Muscle of leg (tissue), 11 donors: Measurements from ENCODE around the gene TEFM. TPM values are rescaled to one million over a fixed set of nuclear protein-coding genes. Genes with fewer than 3 reads are reported as not detected.

Experiments
- DNase-seq: peaks from one replicate; pipeline ENCODE4 v3.0.0; 2013
- H3K27ac ChIP-seq: one replicate; pipeline ENCODE4 v1.5.1; 2013; ENCODE audit warnings: mild to moderate bottlenecking, low read length, control low read depth
- H3K27me3 ChIP-seq: one replicate; pipeline ENCODE4 v1.6.1; 2013; ENCODE audit warnings: low read length; ENCODE audit not compliant: control insufficient read depth, insufficient read depth
- H3K36me3 ChIP-seq: one replicate; pipeline ENCODE4 v1.6.1; 2013; ENCODE audit warnings: low read length; ENCODE audit not compliant: control insufficient read depth, insufficient read depth
- H3K4me1 ChIP-seq: one replicate; pipeline ENCODE4 v1.6.1; 2013; ENCODE audit warnings: low read length; ENCODE audit not compliant: control insufficient read depth, insufficient read depth
- H3K4me3 ChIP-seq: one replicate; pipeline ENCODE4 v1.5.1; 2013; ENCODE audit warnings: low read length, control low read depth
- H3K9me3 ChIP-seq: replicated peaks from 2 replicates; pipeline ENCODE4 v1.6.1; 2013; ENCODE audit warnings: low read depth, low read length; ENCODE audit not compliant: control insufficient read depth
- WGBS: methylation state at CpG from one replicate; pipeline ENCODE4 v1.1.5; 2013; ENCODE audit warnings: missing lambda C conversion rate; ENCODE audit not compliant: insufficient coverage; 5-methylcytosine and 5-hydroxymethylcytosine counted together
- polyA plus RNA-seq, 8 donors: library from polyadenylated mRNA; unstranded; fragments of 120-200 nt; gene quantifications; one replicate each; pipeline versions ENCODE4 v1.2.1 to v1.2.3, GENCODE V29; 2013; ENCODE audit warnings: inconsistent platforms in 1 of 8, low replicate concordance in 1 of 8; ENCODE audit not compliant: insufficient read length in 8 of 8, insufficient read depth in 1 of 8
- total RNA-seq: library from RNA; stranded (reverse); fragments of 120-200 nt; gene quantifications from one replicate; pipeline ENCODE4 v1.2.4, GENCODE V29; 2013

Gene TEFM
- total and polyA plus RNA-seq, 9 donors, result 10.3 to 16.4 (median 12.4) TPM

DNA sequence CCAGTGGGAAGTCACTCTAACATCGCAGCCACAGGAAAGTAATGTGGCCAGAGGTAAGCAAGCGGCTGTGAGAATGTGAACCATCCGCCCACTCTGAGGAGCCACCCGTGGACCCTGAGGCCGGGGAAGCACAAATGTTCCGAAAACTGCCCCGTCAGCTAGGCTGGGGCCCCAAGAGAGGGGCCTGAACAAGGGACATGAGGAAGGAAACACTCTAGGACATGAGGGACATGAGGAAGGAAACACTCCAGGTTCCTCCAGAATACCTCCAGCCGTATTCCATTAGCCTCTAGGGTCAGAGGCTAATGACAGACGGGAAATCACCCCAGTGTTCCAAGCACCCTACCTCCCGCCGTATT lies 317 bp downstream of the TEFM start:
- peaks cover 7% of the 10 kb centered on the region for H3K36me3 ChIP-seq
- H3K4me3 ChIP-seq, result peak overlapping the region; percentile 94
- H3K27me3 ChIP-seq, result no peaks in the 10 kb centered on the region
- 0% methylated on average over 9 of the region's 11 CpGs for WGBS
- DNase-seq, result peak; percentile 32
- H3K9me3 ChIP-seq, result no peaks in the 10 kb centered on the region
- H3K27ac ChIP-seq, result peak overlapping the region; percentile 94
- peaks cover 6% of the 10 kb centered on the region for H3K4me1 ChIP-seq

- H3K27me3 ChIP-seq, result no peaks in the 10 kb centered on the region
- peaks cover 13% of the 10 kb centered on the region for H3K36me3 ChIP-seq
- 84% methylated on average over 4 of the region's 5 CpGs for WGBS
- H3K27ac ChIP-seq, result no peak overlapping the region
- no peak overlapping the region for H3K4me3 ChIP-seq
- no peak for DNase-seq
- H3K4me1 ChIP-seq, result no peaks in the 10 kb centered on the region
- H3K9me3 ChIP-seq, result no peaks in the 10 kb centered on the region
Measured at GRCh38 chr17:30897311-30897710, 8.7 kb downstream of the TEFM start.

- no peak overlapping the region for H3K4me3 ChIP-seq
- 100% methylated on average over 1 of the region's 3 CpGs for WGBS
- DNase-seq, result no peak
- peaks cover 8% of the 10 kb centered on the region for H3K36me3 ChIP-seq
- H3K27ac ChIP-seq, result no peak overlapping the region
- no peaks in the 10 kb centered on the region for H3K4me1 ChIP-seq
- no peaks in the 10 kb centered on the region for H3K9me3 ChIP-seq
- H3K27me3 ChIP-seq, result no peaks in the 10 kb centered on the region
Measured at GRCh38 chr17:30894236-30894635, 11.8 kb downstream of the TEFM start.

DNA sequence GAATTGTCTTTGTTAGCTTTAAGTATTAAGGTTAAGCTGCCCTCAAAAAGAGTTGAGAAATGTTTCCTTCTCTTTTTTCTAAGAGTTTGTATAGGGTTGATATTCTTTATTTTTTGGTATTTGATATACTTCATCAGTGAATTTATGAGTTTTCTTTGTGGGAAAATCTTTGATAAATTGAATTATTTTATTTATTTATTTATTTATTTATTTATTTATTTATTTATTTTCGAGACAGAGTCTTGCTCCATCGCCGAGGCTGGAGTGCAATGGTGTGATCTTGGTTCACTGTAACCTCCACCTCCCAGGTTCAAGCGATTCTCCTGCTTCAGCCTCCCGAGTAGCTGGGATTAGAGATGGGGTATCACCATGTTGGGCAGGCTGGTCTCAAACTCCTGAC lies 19.9 kb downstream of the TEFM start:
- H3K4me1 ChIP-seq, result no peaks in the 10 kb centered on the region
- peaks cover 10% of the 10 kb centered on the region for H3K36me3 ChIP-seq
- no peak overlapping the region for H3K4me3 ChIP-seq
- no CpG with 5 or more reads among the region's 5 CpGs for WGBS
- DNase-seq, result no peak
- H3K27me3 ChIP-seq, result no peaks in the 10 kb centered on the region
- H3K9me3 ChIP-seq, result no peaks in the 10 kb centered on the region
- no peak overlapping the region for H3K27ac ChIP-seq

GRCh38 chr17:30869005-30869404 lies 37.0 kb downstream of the TEFM start:
- WGBS, result no CpG with 5 or more reads among the region's 6 CpGs
- H3K27ac ChIP-seq, result no peak overlapping the region
- H3K27me3 ChIP-seq, result no peaks in the 10 kb centered on the region
- H3K9me3 ChIP-seq, result no peaks in the 10 kb centered on the region
- DNase-seq, result no peak
- H3K36me3 ChIP-seq, result peaks cover 17% of the 10 kb centered on the region
- H3K4me1 ChIP-seq, result no peaks in the 10 kb centered on the region
- no peak overlapping the region for H3K4me3 ChIP-seq

GRCh38 chr17:30864636-30865035 lies 41.4 kb downstream of the TEFM start:
- Histone ChIP-seq H3K9me3 (no peaks in the 10 kb centered on the region), H3K4me1 (no peaks in the 10 kb centered on the region), H3K4me3 (no peak overlapping the region), H3K27ac (no peak overlapping the region), H3K36me3 (peaks cover 13% of the 10 kb centered on the region), H3K27me3 (no peaks in the 10 kb centered on the region)
- DNase-seq, result no peak
- WGBS, result no CpG with 5 or more reads among the region's 1 CpG

DNA sequence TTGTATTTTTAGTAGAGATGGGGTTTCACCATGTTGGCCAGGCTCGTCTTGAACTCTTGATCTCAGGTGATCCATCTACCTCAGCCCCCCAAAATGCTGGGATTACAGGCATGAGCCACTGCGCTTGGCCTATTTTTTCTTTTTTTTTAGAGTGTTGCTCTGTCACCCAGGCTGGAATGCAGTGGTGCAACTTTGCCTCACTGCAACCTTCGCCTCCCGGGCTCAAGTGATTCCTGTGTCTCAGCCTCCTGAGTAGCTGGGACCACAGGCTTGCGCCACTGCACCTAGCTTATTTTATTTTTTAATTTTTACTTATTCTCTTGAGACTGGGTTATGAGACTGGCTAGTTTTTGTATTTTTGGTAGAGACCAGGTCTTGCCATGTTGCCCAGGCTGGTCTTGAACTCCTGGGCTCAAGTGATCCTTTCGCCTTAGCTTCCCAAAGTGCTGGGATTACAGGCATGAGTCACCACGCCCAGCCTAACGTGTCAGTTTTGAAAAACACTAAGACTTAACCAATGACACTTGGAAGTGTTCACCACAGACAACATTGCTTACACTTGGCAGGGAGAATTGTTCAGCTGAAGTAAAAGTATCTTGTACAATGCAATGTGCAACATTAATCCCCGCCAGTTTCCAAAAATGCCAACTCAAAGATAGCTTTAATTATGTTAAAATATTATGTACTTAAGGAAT lies 47.3 kb downstream of the TEFM start:
- Histone ChIP-seq H3K27ac (no peak overlapping the region), H3K4me3 (no peak overlapping the region), H3K4me1 (no peaks in the 10 kb centered on the region), H3K9me3 (no peaks in the 10 kb centered on the region), H3K36me3 (peaks cover 9% of the 10 kb centered on the region), H3K27me3 (no peaks in the 10 kb centered on the region)
- no peak for DNase-seq
- WGBS, result 100% methylated on average over 1 of the region's 9 CpGs

DNA sequence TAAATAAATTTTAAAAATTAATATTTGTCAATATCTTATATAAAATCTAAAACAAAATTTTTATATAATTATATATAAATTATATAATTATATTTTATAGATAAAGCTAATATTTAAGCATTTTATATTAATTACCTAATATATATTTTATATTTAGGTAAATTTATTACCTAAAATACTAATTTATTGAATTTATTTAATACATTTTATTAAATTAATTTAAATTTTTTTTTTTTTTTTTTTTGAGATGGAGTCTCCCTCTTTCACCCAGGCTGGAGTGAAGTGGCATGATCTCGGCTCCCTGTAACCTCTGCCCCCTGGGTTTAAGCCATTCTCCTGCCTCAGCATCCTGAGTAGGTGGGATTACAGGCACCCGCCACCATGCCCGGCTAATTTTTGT lies 51.9 kb downstream of the TEFM start:
- Histone ChIP-seq H3K27me3 (no peaks in the 10 kb centered on the region), H3K4me1 (no peaks in the 10 kb centered on the region), H3K4me3 (no peak overlapping the region), H3K9me3 (no peaks in the 10 kb centered on the region), H3K27ac (no peak overlapping the region), H3K36me3 (peaks cover 10% of the 10 kb centered on the region)
- no CpG with 5 or more reads among the region's 3 CpGs for WGBS
- no peak for DNase-seq

Other genes starting within 250 kb of the TEFM start
- 7.4 TPM for gene CRLF3, start 81.5 kb downstream of the TEFM start, total RNA-seq
- gene CRLF3, start 81.5 kb downstream of the TEFM start, polyA plus RNA-seq, result 10 to 100 TPM in 6 of 8 donors, 1 to 10 TPM in 2; 9.1 to 14.7 (median 11.1) TPM
- 3.1 TPM for gene ATAD5, start 74.3 kb downstream of the TEFM start, total RNA-seq
- 1 to 10 TPM; 2.6 to 4.6 (median 3.4) TPM for gene ATAD5, start 74.3 kb downstream of the TEFM start, polyA plus RNA-seq
- 7.9 TPM for gene ADAP2, start 15.7 kb upstream of the TEFM start, total RNA-seq
- gene ADAP2, start 15.7 kb upstream of the TEFM start, polyA plus RNA-seq, result 1 to 10 TPM; 3.9 to 6.6 (median 5.8) TPM
- 9.3 TPM for gene RNF135, start 64.8 kb upstream of the TEFM start, total RNA-seq
- gene RNF135, start 64.8 kb upstream of the TEFM start, polyA plus RNA-seq, result 10 to 100 TPM in 3 of 8 donors, 1 to 10 TPM in 5; 7.8 to 11.2 (median 9.2) TPM
- 30.4 TPM for gene NF1, start 188.7 kb upstream of the TEFM start, total RNA-seq
- 10 to 100 TPM; 13.8 to 30.4 (median 22.5) TPM for gene NF1, start 188.7 kb upstream of the TEFM start, polyA plus RNA-seq